GM12873 (cell line): ENCODE measurements around the gene TTC13.

Experiments used
- TF ChIP-seq, protein P1 (sequence below): IDR thresholded peaks from 2 replicates; pipeline ENCODE4 v1.5.1; 2012; ENCODE audit warnings: low read depth, mild to moderate bottlenecking, moderate library complexity, low read length, control low read depth; ENCODE audit not compliant: insufficient read depth; ENCODE audit errors: missing control alignments

TTC13 gene

GRCh38 chr1:230922620-230923019 is 56.0 kb downstream of the TTC13 start:
- TF ChIP-seq, protein P1, sequence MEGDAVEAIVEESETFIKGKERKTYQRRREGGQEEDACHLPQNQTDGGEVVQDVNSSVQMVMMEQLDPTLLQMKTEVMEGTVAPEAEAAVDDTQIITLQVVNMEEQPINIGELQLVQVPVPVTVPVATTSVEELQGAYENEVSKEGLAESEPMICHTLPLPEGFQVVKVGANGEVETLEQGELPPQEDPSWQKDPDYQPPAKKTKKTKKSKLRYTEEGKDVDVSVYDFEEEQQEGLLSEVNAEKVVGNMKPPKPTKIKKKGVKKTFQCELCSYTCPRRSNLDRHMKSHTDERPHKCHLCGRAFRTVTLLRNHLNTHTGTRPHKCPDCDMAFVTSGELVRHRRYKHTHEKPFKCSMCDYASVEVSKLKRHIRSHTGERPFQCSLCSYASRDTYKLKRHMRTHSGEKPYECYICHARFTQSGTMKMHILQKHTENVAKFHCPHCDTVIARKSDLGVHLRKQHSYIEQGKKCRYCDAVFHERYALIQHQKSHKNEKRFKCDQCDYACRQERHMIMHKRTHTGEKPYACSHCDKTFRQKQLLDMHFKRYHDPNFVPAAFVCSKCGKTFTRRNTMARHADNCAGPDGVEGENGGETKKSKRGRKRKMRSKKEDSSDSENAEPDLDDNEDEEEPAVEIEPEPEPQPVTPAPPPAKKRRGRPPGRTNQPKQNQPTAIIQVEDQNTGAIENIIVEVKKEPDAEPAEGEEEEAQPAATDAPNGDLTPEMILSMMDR, result no peak

- TF ChIP-seq, protein P1, result no peak
Observed at GRCh38 chr1:230919207-230919606, 59.5 kb downstream of the TTC13 start.

- TF ChIP-seq, protein P1, result peak; percentile 77
Observed at GRCh38 chr1:230917284-230918135, 61.2 kb downstream of the TTC13 start.

- TF ChIP-seq, protein P1, result no peak
Observed at GRCh38 chr1:230916587-230917283, 61.9 kb downstream of the TTC13 start.

DNA sequence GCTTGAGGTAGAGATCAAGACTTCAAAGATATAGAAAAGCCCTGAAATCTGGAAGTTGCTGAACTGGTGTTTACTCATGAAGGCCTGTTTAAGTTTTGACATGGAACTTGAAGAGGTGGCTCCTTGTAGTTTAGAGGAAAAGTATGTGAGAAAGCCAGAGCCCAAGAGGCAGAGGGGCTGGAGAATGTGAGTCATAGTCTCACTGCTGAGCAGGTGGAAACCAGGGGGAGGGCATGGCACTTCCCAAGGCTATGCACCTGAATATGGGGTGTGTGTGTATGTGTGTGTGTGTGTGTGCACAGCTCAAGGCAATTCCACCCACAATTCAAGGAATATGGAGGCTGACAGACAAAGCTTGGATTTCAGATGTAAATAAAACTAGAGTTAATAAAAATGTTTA is 63.6 kb downstream of the TTC13 start:
- TF ChIP-seq, protein P1, result no peak

- TF ChIP-seq, protein P1, result no peak
Observed at GRCh38 chr1:230913496-230913895, 65.2 kb downstream of the TTC13 start.

DNA sequence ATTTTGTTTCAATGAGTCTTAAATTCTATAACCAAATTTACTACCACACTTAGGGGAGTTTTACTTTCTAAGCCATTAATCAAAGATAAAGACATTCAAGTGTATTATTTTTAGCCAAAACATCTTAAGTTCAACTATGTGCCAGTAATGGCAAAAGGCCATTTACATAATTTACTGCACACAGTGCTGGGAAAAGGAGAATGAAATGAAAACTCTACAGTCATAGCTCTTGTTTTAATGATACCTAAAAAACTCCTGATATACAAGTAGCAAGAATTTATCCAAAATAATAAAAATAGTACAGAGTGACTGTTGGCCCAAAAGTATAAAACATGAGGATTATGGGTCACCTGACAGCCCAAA is 67.9 kb downstream of the TTC13 start:
- TF ChIP-seq, protein P1, result no peak
